Upper lobe of left lung (tissue), 6 donors: Measurements from ENCODE around the gene CREBL2. TPM values are rescaled to one million over a fixed set of nuclear protein-coding genes. Genes with fewer than 3 reads are reported as not detected.

Experiments
- ATAC-seq, 2 donors: fragments of 200-7000 bp; cut with Tn5 transposase; one replicate each; pipeline ENCODE4 v1.9.1; 2022; ENCODE audit warnings: mild to moderate bottlenecking in 2 of 2, moderate library complexity in 2 of 2; ENCODE audit not compliant: low FRiP score in 2 of 2
- DNase-seq, 2 donors: peaks; one replicate each; pipeline ENCODE4 v3.0.0-alpha.2; 2019 to 2020
- H3K27ac ChIP-seq, 4 donors: fragments of 200-600 bp; sonication (generic); one replicate each; pipeline ENCODE4 v1.5.1; 2016 to 2019
- H3K27me3 ChIP-seq, 4 donors: fragments of 200-600 bp; sonication (generic); one replicate each; pipeline ENCODE4 v1.5.1; 2017 to 2019
- H3K36me3 ChIP-seq, 4 donors: fragments of 200-600 bp; sonication (generic); one replicate each; pipeline ENCODE4 v1.5.1; 2016 to 2019
- H3K4me1 ChIP-seq, 4 donors: fragments of 200-600 bp; sonication (generic); one replicate each; pipeline ENCODE4 v1.5.1; 2018 to 2019
- H3K4me3 ChIP-seq, 4 donors: fragments of 200-600 bp; sonication (generic); one replicate each; pipeline ENCODE4 v1.5.1; 2017 to 2019; ENCODE audit warnings: mild to moderate bottlenecking in 2 of 4, moderate library complexity in 1 of 4
- H3K9me3 ChIP-seq, 4 donors: fragments of 200-600 bp; sonication (generic); one replicate each; pipeline ENCODE4 v1.5.1; 2018 to 2019
- CTCF ChIP-seq, 6 experiments: fragments of 450-650 bp in 4 of 6; fragments of 200-600 bp in 2 of 6; sonication (generic) in 2 of 6; IDR thresholded peaks; one replicate each; pipeline ENCODE4 v1.5.1; 2016 to 2019; ENCODE audit warnings: antibody characterized with exemption in 6 of 6
- EP300 ChIP-seq, 4 donors: sonication (generic); formaldehyde crosslinking; IDR thresholded peaks; one replicate each; pipeline ENCODE4 v1.5.1; 2017; ENCODE audit warnings: antibody characterized with exemption in 4 of 4, control low read depth in 2 of 4
- POLR2A ChIP-seq, 4 donors: fragments of 450-650 bp; IDR thresholded peaks; one replicate each; pipeline ENCODE4 v1.5.1; 2016 to 2017; ENCODE audit warnings: antibody characterized with exemption in 4 of 4, mild to moderate bottlenecking in 2 of 4
- POLR2AphosphoS5 ChIP-seq, 2 donors: sonication (generic); formaldehyde crosslinking; IDR thresholded peaks; one replicate each; pipeline ENCODE4 v1.5.1; 2017; ENCODE audit warnings: antibody characterized with exemption in 2 of 2
- WGBS, 2 donors: methylation state at CpG; one replicate each; pipeline ENCODE4 v1.1.5; 2017 to 2018; 5-methylcytosine and 5-hydroxymethylcytosine counted together
- total RNA-seq, 6 donors: library from RNA; depleted of rRNA in 4 of 6; stranded (reverse); fragments of >200 nt in 4 of 6; gene quantifications; one replicate each; pipeline versions ENCODE4 v1.1.0 to v1.2.1, GENCODE V29; 2016 to 2021
- donor health status: DM: no; HTN: no; CAD: no; lungs with moderate emphysema.
- donor health status: DM: no; HTN: yes; CAD: no; lungs with severe emphysema.

The CREBL2 gene
- total RNA-seq, 6 donors from 2014 or later = 40.1 to 74.2 (median 48.2) TPM

- no peak overlapping the region for H3K4me3 ChIP-seq
- H3K27me3 ChIP-seq = no peaks in the 10 kb centered on the region
- TF ChIP-seq EP300 (IDR thresholded peaks at IDR 0.05) (no peak), CTCF (IDR thresholded peaks at IDR 0.05) (no peak), POLR2AphosphoS5 (IDR thresholded peaks at IDR 0.05) (no peak), POLR2A (IDR thresholded peaks at IDR 0.05) (no peak)
- H3K4me1 ChIP-seq = peaks cover 0 to 8% (median 6%) of the 10 kb centered on the region in 4 donors
- no peak for DNase-seq
- WGBS, 2 donors = 42 to 49% methylated on average over 3 of the region's 3 CpGs
- H3K27ac ChIP-seq = peak overlapping the region in 1 of 4 donors; percentile 25
- ATAC-seq = peak in 1 of 2 donors; percentile 44
- no peaks in the 10 kb centered on the region for H3K9me3 ChIP-seq
- no peaks in the 10 kb centered on the region for H3K36me3 ChIP-seq
Measured at GRCh38 chr12:12622418-12622817, 10.7 kb downstream of the CREBL2 start.

GRCh38 chr12:12624498-12624992 lies 12.9 kb downstream of the CREBL2 start:
- H3K27ac ChIP-seq = no peak overlapping the region
- H3K27me3 ChIP-seq = no peaks in the 10 kb centered on the region
- H3K36me3 ChIP-seq = no peaks in the 10 kb centered on the region
- WGBS, 2 donors = 85 to 91% methylated on average over 5 of the region's 5 CpGs
- H3K9me3 ChIP-seq = no peaks in the 10 kb centered on the region
- DNase-seq (no peak), ATAC-seq (no peak)
- H3K4me3 ChIP-seq = no peak overlapping the region
- no peak for TF ChIP-seq CTCF (IDR thresholded peaks at IDR 0.05)
- no peak for TF ChIP-seq POLR2AphosphoS5 (IDR thresholded peaks at IDR 0.05)
- no peak for TF ChIP-seq POLR2A (IDR thresholded peaks at IDR 0.05)
- no peak for TF ChIP-seq EP300 (IDR thresholded peaks at IDR 0.05)
- H3K4me1 ChIP-seq = peaks cover 0 to 8% (median 6%) of the 10 kb centered on the region in 4 donors

GRCh38 chr12:12626471-12626870 lies 14.8 kb downstream of the CREBL2 start:
- Histone ChIP-seq H3K9me3 (no peaks in the 10 kb centered on the region), H3K27ac (no peak overlapping the region), H3K4me1 (peaks cover 0 to 8% (median 6%) of the 10 kb centered on the region in 4 donors), H3K27me3 (no peaks in the 10 kb centered on the region), H3K36me3 (no peaks in the 10 kb centered on the region), H3K4me3 (no peak overlapping the region)
- WGBS, 2 donors = 90 to 92% methylated on average over 2 of the region's 2 CpGs
- ATAC-seq (no peak), DNase-seq (no peak)
- no peak for TF ChIP-seq EP300 (IDR thresholded peaks at IDR 0.05)
- no peak for TF ChIP-seq CTCF (IDR thresholded peaks at IDR 0.05)
- no peak for TF ChIP-seq POLR2A (IDR thresholded peaks at IDR 0.05)
- TF ChIP-seq POLR2AphosphoS5 (IDR thresholded peaks at IDR 0.05) = no peak

- ATAC-seq (no peak), DNase-seq (no peak)
- H3K4me3 ChIP-seq = no peak overlapping the region
- TF ChIP-seq CTCF (IDR thresholded peaks at IDR 0.05) (no peak), EP300 (IDR thresholded peaks at IDR 0.05) (no peak), POLR2AphosphoS5 (IDR thresholded peaks at IDR 0.05) (no peak), POLR2A (IDR thresholded peaks at IDR 0.05) (no peak)
- no peaks in the 10 kb centered on the region for H3K27me3 ChIP-seq
- H3K9me3 ChIP-seq = no peaks in the 10 kb centered on the region
- H3K4me1 ChIP-seq = peaks cover 0 to 4% (median 1%) of the 10 kb centered on the region in 4 donors
- 97% methylated on average over 2 of the region's 2 CpGs for WGBS, 2 donors
- no peak overlapping the region for H3K27ac ChIP-seq
- H3K36me3 ChIP-seq = no peaks in the 10 kb centered on the region
Measured at GRCh38 chr12:12627308-12627827, 15.7 kb downstream of the CREBL2 start.

- no peaks in the 10 kb centered on the region for H3K4me1 ChIP-seq
- DNase-seq = no peak
- H3K27ac ChIP-seq = no peak overlapping the region
- no peaks in the 10 kb centered on the region for H3K36me3 ChIP-seq
- H3K27me3 ChIP-seq = no peaks in the 10 kb centered on the region
- TF ChIP-seq POLR2A (IDR thresholded peaks at IDR 0.05) (no peak), POLR2AphosphoS5 (IDR thresholded peaks at IDR 0.05) (no peak), CTCF (IDR thresholded peaks at IDR 0.05) (no peak), EP300 (IDR thresholded peaks at IDR 0.05) (no peak)
- no peak overlapping the region for H3K4me3 ChIP-seq
- no peak for ATAC-seq
- WGBS, 2 donors = 93 to 100% methylated on average over 4 of the region's 4 CpGs
- H3K9me3 ChIP-seq = no peaks in the 10 kb centered on the region
Measured at GRCh38 chr12:12628013-12628412, 16.3 kb downstream of the CREBL2 start.
